Measurements from ENCODE around the gene HOXA6. TPM values are rescaled to one million over a fixed set of nuclear protein-coding genes. Genes with fewer than 3 reads are reported as not detected.

Gene HOXA6
- total and polyA plus RNA-seq, 4 experiments from 2014 or later: not detected

- H3K36me3 Mint-ChIP-seq: no peaks in the 10 kb centered on the region
- CTCF ChIA-PET (ENCODE audit: partially characterized antibody): no interaction called here
- H3K9me3 Mint-ChIP-seq: no peaks in the 10 kb centered on the region
- Histone ChIP-seq H3K27ac (ENCODE audit: low read depth, low read length) (no peak overlapping the region), H3K27me3 (ENCODE audit: insufficient read depth, low read length) (peaks cover 4% of the 10 kb centered on the region), H3K4me1 (ENCODE audit: insufficient read depth, low read length) (no peaks in the 10 kb centered on the region), H3K9me3 (ENCODE audit: control insufficient read depth in 1 of 2, low read length in 2 of 2) (no peaks in the 10 kb centered on the region), H3K36me3 (ENCODE audit: insufficient read depth, low read length) (no peaks in the 10 kb centered on the region), H3K4me3 (ENCODE audit: low read length in 2 of 2) (no peak overlapping the region)
- no peak for DNase-seq
- intact Hi-C loops (cut with micrococcal nuclease): no loop called here
- peaks cover 24% of the 10 kb centered on the region in 2 donors for H3K27me3 Mint-ChIP-seq
- POLR2A ChIA-PET (ENCODE audit: partially characterized antibody): no interaction called here
- no peaks in the 10 kb centered on the region for H3K4me1 Mint-ChIP-seq
- no peak overlapping the region for H3K4me3 Mint-ChIP-seq
- H3K27ac Mint-ChIP-seq: no peak overlapping the region
These were observed 22.5 kb downstream of the HOXA6 start for GRCh38 chr7:27124902-27125689.

- Mint-ChIP-seq H3K4me1 (no peaks in the 10 kb centered on the region), H3K36me3 (no peaks in the 10 kb centered on the region), H3K9me3 (no peaks in the 10 kb centered on the region), H3K4me3 (peak overlapping the region in 1 of 8 donors; percentile 45), H3K27me3 (peaks cover 23 to 26% of the 10 kb centered on the region in 2 donors), H3K27ac (no peak overlapping the region)
- DNase-seq: no peak
- Histone ChIP-seq H3K9me3 (ENCODE audit: control insufficient read depth in 1 of 2, low read length in 2 of 2) (no peaks in the 10 kb centered on the region), H3K4me1 (ENCODE audit: insufficient read depth, low read length) (no peaks in the 10 kb centered on the region), H3K4me3 (ENCODE audit: low read length in 2 of 2) (no peak overlapping the region), H3K36me3 (ENCODE audit: insufficient read depth, low read length) (no peaks in the 10 kb centered on the region), H3K27ac (ENCODE audit: low read depth, low read length) (no peak overlapping the region), H3K27me3 (ENCODE audit: insufficient read depth, low read length) (peaks cover 4% of the 10 kb centered on the region)
- CTCF ChIA-PET (ENCODE audit: partially characterized antibody): no interaction called here
- POLR2A ChIA-PET (ENCODE audit: partially characterized antibody): no interaction called here
- intact Hi-C loops (cut with micrococcal nuclease): no loop called here
These were observed 23.3 kb downstream of the HOXA6 start for GRCh38 chr7:27124096-27124901.

DNA sequence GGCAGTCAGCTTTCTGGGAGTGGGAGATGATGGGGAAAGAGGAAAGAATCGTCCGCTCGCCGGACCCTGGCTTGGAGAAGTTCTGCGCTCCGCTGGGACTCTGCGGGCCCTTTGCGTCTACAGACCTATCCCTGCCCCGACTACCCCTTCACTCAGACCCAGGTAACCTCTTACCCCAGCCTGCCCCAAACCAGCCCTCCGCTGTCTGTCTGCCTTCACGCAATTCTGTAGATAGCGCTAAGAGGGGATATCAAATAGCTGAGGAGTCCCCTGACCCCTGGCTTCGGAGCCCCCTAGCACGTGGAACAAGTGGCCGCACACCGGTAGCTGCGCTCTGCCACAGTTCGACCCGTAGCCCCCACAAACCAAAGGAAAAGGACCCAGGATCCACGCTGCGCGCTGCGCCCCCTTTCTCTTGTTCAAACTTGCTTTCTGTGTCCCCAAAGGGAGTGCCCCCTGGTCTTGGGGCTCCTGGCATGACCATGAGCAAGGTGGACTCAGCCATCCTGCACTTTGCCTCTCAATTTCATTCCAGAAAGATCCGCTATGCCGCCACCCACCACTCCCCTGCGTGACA lies 24.0 kb downstream of the HOXA6 start:
- no peak for DNase-seq
- Mint-ChIP-seq H3K36me3 (no peaks in the 10 kb centered on the region), H3K27me3 (peaks cover 23 to 29% of the 10 kb centered on the region in 2 donors), H3K27ac (no peak overlapping the region), H3K4me3 (no peak overlapping the region), H3K9me3 (no peaks in the 10 kb centered on the region), H3K4me1 (no peaks in the 10 kb centered on the region)
- ChIA-PET CTCF (ENCODE audit: partially characterized antibody) (no interaction called here), POLR2A (ENCODE audit: partially characterized antibody) (no interaction called here)
- Histone ChIP-seq H3K27me3 (ENCODE audit: insufficient read depth, low read length) (peaks cover 4% of the 10 kb centered on the region), H3K4me1 (ENCODE audit: insufficient read depth, low read length) (no peaks in the 10 kb centered on the region), H3K36me3 (ENCODE audit: insufficient read depth, low read length) (no peaks in the 10 kb centered on the region), H3K4me3 (ENCODE audit: low read length in 2 of 2) (no peak overlapping the region), H3K27ac (ENCODE audit: low read depth, low read length) (no peak overlapping the region), H3K9me3 (ENCODE audit: control insufficient read depth in 1 of 2, low read length in 2 of 2) (no peaks in the 10 kb centered on the region)
- intact Hi-C loops (cut with micrococcal nuclease): no loop called here

- Histone ChIP-seq H3K27me3 (ENCODE audit: insufficient read depth, low read length) (peaks cover 4% of the 10 kb centered on the region), H3K4me1 (ENCODE audit: insufficient read depth, low read length) (no peaks in the 10 kb centered on the region), H3K9me3 (ENCODE audit: control insufficient read depth in 1 of 2, low read length in 2 of 2) (no peaks in the 10 kb centered on the region), H3K27ac (ENCODE audit: low read depth, low read length) (no peak overlapping the region), H3K4me3 (ENCODE audit: low read length in 2 of 2) (no peak overlapping the region), H3K36me3 (ENCODE audit: insufficient read depth, low read length) (no peaks in the 10 kb centered on the region)
- H3K27ac Mint-ChIP-seq: no peak overlapping the region
- DNase-seq: no peak
- no peaks in the 10 kb centered on the region for H3K36me3 Mint-ChIP-seq
- ChIA-PET POLR2A (ENCODE audit: partially characterized antibody) (no interaction called here), CTCF (ENCODE audit: partially characterized antibody) (no interaction called here)
- H3K4me1 Mint-ChIP-seq: no peaks in the 10 kb centered on the region
- no peak overlapping the region for H3K4me3 Mint-ChIP-seq
- H3K9me3 Mint-ChIP-seq: no peaks in the 10 kb centered on the region
- peaks cover 23 to 33% of the 10 kb centered on the region in 2 donors for H3K27me3 Mint-ChIP-seq
- intact Hi-C loops (cut with micrococcal nuclease): no loop called here
These were observed 24.5 kb downstream of the HOXA6 start for GRCh38 chr7:27123007-27123476.

DNA sequence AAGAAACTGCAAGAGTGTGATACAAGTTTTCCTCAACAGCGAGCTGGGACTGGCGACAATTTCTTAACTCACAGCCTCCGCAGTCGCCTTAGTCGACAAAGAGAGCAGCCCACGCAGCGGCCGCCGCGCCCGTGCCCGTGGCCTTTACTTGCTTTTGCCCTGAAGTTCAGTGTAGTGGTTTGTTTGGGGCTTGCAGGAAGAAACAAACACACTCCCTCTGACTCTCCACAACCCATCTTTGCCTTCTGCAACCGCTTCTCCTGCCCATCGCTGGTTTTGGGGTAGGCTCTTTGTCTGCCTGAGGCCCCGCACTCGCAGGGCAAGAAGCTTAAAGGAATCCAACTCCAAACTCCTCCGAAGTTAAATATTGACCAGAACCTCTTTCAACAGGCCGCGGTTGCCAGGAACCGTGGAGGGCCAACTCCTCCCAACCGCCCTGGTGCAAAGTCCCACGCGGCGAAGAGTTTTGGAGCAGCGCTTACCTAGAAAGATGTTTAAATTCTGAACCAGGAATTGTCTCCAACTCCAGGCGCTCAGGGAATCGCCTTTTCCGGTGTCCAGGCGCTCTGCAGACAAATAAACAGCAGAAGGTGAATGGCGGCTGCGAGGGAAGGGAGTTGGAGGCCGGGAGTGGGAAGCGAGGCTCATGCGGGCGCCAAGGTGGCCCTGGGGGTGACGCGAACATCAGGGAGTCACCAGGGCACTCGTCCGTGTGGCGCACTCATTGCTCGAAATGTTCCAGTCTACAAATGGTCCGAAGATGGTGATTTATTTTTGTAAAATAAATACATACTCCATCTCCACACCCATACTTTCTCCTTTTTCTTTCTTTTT lies 25.3 kb downstream of the HOXA6 start:
- Histone ChIP-seq H3K27ac (ENCODE audit: low read depth, low read length) (no peak overlapping the region), H3K36me3 (ENCODE audit: insufficient read depth, low read length) (no peaks in the 10 kb centered on the region), H3K4me3 (ENCODE audit: low read length in 2 of 2) (no peak overlapping the region), H3K27me3 (ENCODE audit: insufficient read depth, low read length) (peaks cover 4% of the 10 kb centered on the region), H3K9me3 (ENCODE audit: control insufficient read depth in 1 of 2, low read length in 2 of 2) (no peaks in the 10 kb centered on the region), H3K4me1 (ENCODE audit: insufficient read depth, low read length) (no peaks in the 10 kb centered on the region)
- no peaks in the 10 kb centered on the region for H3K9me3 Mint-ChIP-seq
- no peaks in the 10 kb centered on the region for H3K4me1 Mint-ChIP-seq
- H3K27me3 Mint-ChIP-seq: peaks cover 20 to 31% of the 10 kb centered on the region in 2 donors
- DNase-seq: no peak
- CTCF ChIA-PET (ENCODE audit: partially characterized antibody): no interaction called here
- intact Hi-C loops (cut with micrococcal nuclease): no loop called here
- H3K4me3 Mint-ChIP-seq: no peak overlapping the region
- POLR2A ChIA-PET (ENCODE audit: partially characterized antibody): no interaction called here
- no peaks in the 10 kb centered on the region for H3K36me3 Mint-ChIP-seq
- H3K27ac Mint-ChIP-seq: no peak overlapping the region

- H3K27ac Mint-ChIP-seq: no peak overlapping the region
- H3K9me3 Mint-ChIP-seq: no peaks in the 10 kb centered on the region
- Histone ChIP-seq H3K27ac (ENCODE audit: low read depth, low read length) (no peak overlapping the region), H3K4me3 (ENCODE audit: low read length in 2 of 2) (no peak overlapping the region), H3K36me3 (ENCODE audit: insufficient read depth, low read length) (no peaks in the 10 kb centered on the region), H3K27me3 (ENCODE audit: insufficient read depth, low read length) (peaks cover 4% of the 10 kb centered on the region), H3K4me1 (ENCODE audit: insufficient read depth, low read length) (no peaks in the 10 kb centered on the region), H3K9me3 (ENCODE audit: control insufficient read depth in 1 of 2, low read length in 2 of 2) (no peaks in the 10 kb centered on the region)
- CTCF ChIA-PET (ENCODE audit: partially characterized antibody): no interaction called here
- peaks cover 16 to 25% of the 10 kb centered on the region in 2 donors for H3K27me3 Mint-ChIP-seq
- H3K4me3 Mint-ChIP-seq: no peak overlapping the region
- no peaks in the 10 kb centered on the region for H3K4me1 Mint-ChIP-seq
- H3K36me3 Mint-ChIP-seq: no peaks in the 10 kb centered on the region
- DNase-seq: no peak
- intact Hi-C loops (cut with micrococcal nuclease): no loop called here
- POLR2A ChIA-PET (ENCODE audit: partially characterized antibody): no interaction called here
These were observed 25.9 kb downstream of the HOXA6 start for GRCh38 chr7:27121684-27122076.
